ENCODE measurements around the gene DHX30. TPM values are rescaled to one million over a fixed set of nuclear protein-coding genes. Genes with fewer than 3 reads are reported as not detected.

DHX30 gene
- total and polyA plus RNA-seq, 9 of the 15 experiments (the other 6 are each of a cell fraction or from before 2014, with no cell fraction given), result 12.3 to 158 (median 79.0) TPM

GRCh38 chr3:47802734-47803479 is at the start of gene DHX30 (continued):
- TF ChIP-seq ZNF12 (CRISPR knock-in tag; IDR thresholded peaks at IDR 0.05), result peak; percentile 49; the same call in 1 of the 2 replicates
- TF ChIP-seq GATAD2B (IDR thresholded peaks at IDR 0.05; ENCODE audit: borderline replicate concordance), result no peak
- no peak for TF ChIP-seq HNRNPLL (IDR thresholded peaks at IDR 0.05; ENCODE audit: low read depth, low read length, poor library complexity, severe bottlenecking)
- TF ChIP-seq ATF4 (CRISPR knock-in tag; IDR thresholded peaks at IDR 0.05), result no peak
- no peak for TF ChIP-seq SFPQ (IDR thresholded peaks at IDR 0.05; ENCODE audit: low read depth, low read length)
- no peak for TF ChIP-seq U2AF2 (optimal IDR thresholded peaks at IDR 0.05; ENCODE audit: low read depth, low read length)
- peak; percentile 85 for TF ChIP-seq RB1 (IDR thresholded peaks at IDR 0.05; ENCODE audit: low read depth)
- no peak for TF ChIP-seq MYBL2 (IDR thresholded peaks at IDR 0.05; ENCODE audit: low read depth)
- no peak for TF ChIP-seq MYBL2 (CRISPR knock-in tag; IDR thresholded peaks at IDR 0.05; ENCODE audit: borderline replicate concordance)
- TF ChIP-seq RBM39 (optimal IDR thresholded peaks at IDR 0.05; ENCODE audit: low read depth, low read length), result no peak
- TF ChIP-seq ZNF134 (CRISPR knock-in tag; conservative IDR thresholded peaks at IDR 0.05), result no peak
- TF ChIP-seq TEAD2 (tag; IDR thresholded peaks at IDR 0.05), result no peak
- peak; percentile 57 for TF ChIP-seq CCNT2 (IDR thresholded peaks at IDR 0.05; ENCODE audit: borderline replicate concordance, extremely low read depth, insufficient read length, low read depth, low read length)
- no peak for TF ChIP-seq ZKSCAN3 (CRISPR knock-in tag; IDR thresholded peaks at IDR 0.05)
- no peak for TF ChIP-seq CHD1 (IDR thresholded peaks at IDR 0.05; ENCODE audit: low read length)
- no peak for TF ChIP-seq ARHGAP35 (IDR thresholded peaks at IDR 0.05; ENCODE audit: partially characterized antibody)
- TF ChIP-seq NR2C2 (CRISPR knock-in tag; IDR thresholded peaks at IDR 0.05), result no peak
- peak; percentile 91 for TF ChIP-seq NR2C2 (tag; IDR thresholded peaks at IDR 0.05)
- no peak for TF ChIP-seq SRSF3 (IDR thresholded peaks at IDR 0.05; ENCODE audit: insufficient read depth, low read length)
- TF ChIP-seq, protein P1, sequence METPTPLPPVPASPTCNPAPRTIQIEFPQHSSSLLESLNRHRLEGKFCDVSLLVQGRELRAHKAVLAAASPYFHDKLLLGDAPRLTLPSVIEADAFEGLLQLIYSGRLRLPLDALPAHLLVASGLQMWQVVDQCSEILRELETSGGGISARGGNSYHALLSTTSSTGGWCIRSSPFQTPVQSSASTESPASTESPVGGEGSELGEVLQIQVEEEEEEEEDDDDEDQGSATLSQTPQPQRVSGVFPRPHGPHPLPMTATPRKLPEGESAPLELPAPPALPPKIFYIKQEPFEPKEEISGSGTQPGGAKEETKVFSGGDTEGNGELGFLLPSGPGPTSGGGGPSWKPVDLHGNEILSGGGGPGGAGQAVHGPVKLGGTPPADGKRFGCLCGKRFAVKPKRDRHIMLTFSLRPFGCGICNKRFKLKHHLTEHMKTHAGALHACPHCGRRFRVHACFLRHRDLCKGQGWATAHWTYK (CRISPR knock-in tag; IDR thresholded peaks at IDR 0.05), result peak; percentile 60; the same call in 1 of the 2 replicates
- TF ChIP-seq, protein P2, sequence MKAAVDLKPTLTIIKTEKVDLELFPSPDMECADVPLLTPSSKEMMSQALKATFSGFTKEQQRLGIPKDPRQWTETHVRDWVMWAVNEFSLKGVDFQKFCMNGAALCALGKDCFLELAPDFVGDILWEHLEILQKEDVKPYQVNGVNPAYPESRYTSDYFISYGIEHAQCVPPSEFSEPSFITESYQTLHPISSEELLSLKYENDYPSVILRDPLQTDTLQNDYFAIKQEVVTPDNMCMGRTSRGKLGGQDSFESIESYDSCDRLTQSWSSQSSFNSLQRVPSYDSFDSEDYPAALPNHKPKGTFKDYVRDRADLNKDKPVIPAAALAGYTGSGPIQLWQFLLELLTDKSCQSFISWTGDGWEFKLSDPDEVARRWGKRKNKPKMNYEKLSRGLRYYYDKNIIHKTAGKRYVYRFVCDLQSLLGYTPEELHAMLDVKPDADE (conservative IDR thresholded peaks at IDR 0.05; ENCODE audit: control insufficient read depth, low read depth, low read length), result peak; percentile 95
- no peak for TF ChIP-seq EHMT2 (IDR thresholded peaks at IDR 0.05)
- TF ChIP-seq PPARD (CRISPR knock-in tag; IDR thresholded peaks at IDR 0.05), result no peak
- peak in 1 of 2 experiments; percentile 9; a peak in 1 of 4 replicates for TF ChIP-seq HDAC1 (IDR thresholded peaks at IDR 0.05)
